ENCODE results near the gene UMODL1.

UMODL1 gene

GRCh38 chr21:42120101-42120902 lies 49.2 kb downstream of the UMODL1 start:
- TF ChIP-seq CTCF (IDR thresholded peaks at IDR 0.05; ENCODE audit: control insufficient read depth, insufficient read depth, low read depth, low read length, missing control alignments), result no peak
- no peak for DNase-seq (ENCODE audit: low read depth)
- H3K4me3 ChIP-seq (ENCODE audit: control insufficient read depth, low read depth, low read length), result no peak overlapping the region

- no peak for TF ChIP-seq CTCF (IDR thresholded peaks at IDR 0.05; ENCODE audit: control insufficient read depth, insufficient read depth, low read depth, low read length, missing control alignments)
- H3K4me3 ChIP-seq (ENCODE audit: control insufficient read depth, low read depth, low read length), result no peak overlapping the region
- no peak for DNase-seq (ENCODE audit: low read depth)
These were observed 49.9 kb downstream of the UMODL1 start for GRCh38 chr21:42120903-42121535.

- no peak overlapping the region for H3K4me3 ChIP-seq (ENCODE audit: control insufficient read depth, low read depth, low read length)
- no peak for TF ChIP-seq CTCF (IDR thresholded peaks at IDR 0.05; ENCODE audit: control insufficient read depth, insufficient read depth, low read depth, low read length, missing control alignments)
- DNase-seq (ENCODE audit: low read depth), result no peak
These were observed 50.7 kb downstream of the UMODL1 start for GRCh38 chr21:42121794-42122193.

- DNase-seq (ENCODE audit: low read depth), result no peak
- no peak overlapping the region for H3K4me3 ChIP-seq (ENCODE audit: control insufficient read depth, low read depth, low read length)
- TF ChIP-seq CTCF (IDR thresholded peaks at IDR 0.05; ENCODE audit: control insufficient read depth, insufficient read depth, low read depth, low read length, missing control alignments), result no peak
These were observed 51.3 kb downstream of the UMODL1 start for GRCh38 chr21:42122398-42122797.

GRCh38 chr21:42122808-42123207 lies 51.7 kb downstream of the UMODL1 start:
- no peak for DNase-seq (ENCODE audit: low read depth)
- H3K4me3 ChIP-seq (ENCODE audit: control insufficient read depth, low read depth, low read length), result no peak overlapping the region
- TF ChIP-seq CTCF (IDR thresholded peaks at IDR 0.05; ENCODE audit: control insufficient read depth, insufficient read depth, low read depth, low read length, missing control alignments), result no peak

- DNase-seq (ENCODE audit: low read depth), result no peak
- TF ChIP-seq CTCF (IDR thresholded peaks at IDR 0.05; ENCODE audit: control insufficient read depth, insufficient read depth, low read depth, low read length, missing control alignments), result no peak
- H3K4me3 ChIP-seq (ENCODE audit: control insufficient read depth, low read depth, low read length), result no peak overlapping the region
These were observed 52.2 kb downstream of the UMODL1 start for GRCh38 chr21:42123219-42123908.
